ENCODE data around the gene MGAT5B. TPM values are rescaled to one million over a fixed set of nuclear protein-coding genes. Genes with fewer than 3 reads are reported as not detected.

MGAT5B gene
- total and polyA plus RNA-seq, 2 donors (not counting 1 experiment from before 2014, with no cell fraction given) = 0.15 to 37.8 TPM

DNA sequence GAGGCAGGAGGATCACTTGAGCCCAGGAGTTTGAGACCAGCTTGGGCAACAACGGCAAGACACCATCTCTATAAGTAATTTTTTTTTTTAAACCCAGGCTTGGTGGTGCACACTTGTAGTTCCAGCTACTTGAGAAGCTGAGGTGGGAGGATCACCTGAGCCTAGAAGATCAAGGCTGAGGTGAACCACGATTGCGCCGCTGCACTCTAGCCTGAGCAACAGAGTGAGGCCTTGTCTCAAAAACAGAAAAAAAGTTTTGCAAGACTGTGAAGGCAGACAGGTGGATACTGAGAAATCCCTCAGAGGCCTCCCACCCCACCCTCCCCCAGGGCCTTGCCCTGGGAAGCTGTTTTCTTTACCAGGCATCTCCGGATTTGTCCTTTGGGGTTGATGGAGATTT, 125.4 kb downstream of the MGAT5B start:
- H4K20me1 ChIP-seq (ENCODE audit: control insufficient read depth, insufficient read depth, low read length, poor library complexity, severe bottlenecking) = no peaks in the 10 kb centered on the region
- TF ChIP-seq EZH2 (IDR thresholded peaks at IDR 0.05; ENCODE audit: borderline replicate concordance, insufficient read depth, low read depth, low read length, poor library complexity, severe bottlenecking) = no peak
- TF ChIP-seq, protein P1, sequence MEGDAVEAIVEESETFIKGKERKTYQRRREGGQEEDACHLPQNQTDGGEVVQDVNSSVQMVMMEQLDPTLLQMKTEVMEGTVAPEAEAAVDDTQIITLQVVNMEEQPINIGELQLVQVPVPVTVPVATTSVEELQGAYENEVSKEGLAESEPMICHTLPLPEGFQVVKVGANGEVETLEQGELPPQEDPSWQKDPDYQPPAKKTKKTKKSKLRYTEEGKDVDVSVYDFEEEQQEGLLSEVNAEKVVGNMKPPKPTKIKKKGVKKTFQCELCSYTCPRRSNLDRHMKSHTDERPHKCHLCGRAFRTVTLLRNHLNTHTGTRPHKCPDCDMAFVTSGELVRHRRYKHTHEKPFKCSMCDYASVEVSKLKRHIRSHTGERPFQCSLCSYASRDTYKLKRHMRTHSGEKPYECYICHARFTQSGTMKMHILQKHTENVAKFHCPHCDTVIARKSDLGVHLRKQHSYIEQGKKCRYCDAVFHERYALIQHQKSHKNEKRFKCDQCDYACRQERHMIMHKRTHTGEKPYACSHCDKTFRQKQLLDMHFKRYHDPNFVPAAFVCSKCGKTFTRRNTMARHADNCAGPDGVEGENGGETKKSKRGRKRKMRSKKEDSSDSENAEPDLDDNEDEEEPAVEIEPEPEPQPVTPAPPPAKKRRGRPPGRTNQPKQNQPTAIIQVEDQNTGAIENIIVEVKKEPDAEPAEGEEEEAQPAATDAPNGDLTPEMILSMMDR (IDR thresholded peaks at IDR 0.05) = no peak
- ATAC-seq (ENCODE audit: low read depth) (no peak), DNase-seq (peak; percentile 27)
- H3K9me3 Mint-ChIP-seq (ENCODE audit: insufficient read depth) = no peaks in the 10 kb centered on the region
- no peak overlapping the region for H3K4me3 Mint-ChIP-seq
- H3K4me1 ChIP-seq (ENCODE audit: control insufficient read depth in 2 of 2, insufficient read depth in 2 of 2, low read length in 2 of 2) = peaks cover 25 to 33% of the 10 kb centered on the region in 2 donors
- no peaks in the 10 kb centered on the region for H3K36me3 ChIP-seq (replicated peaks in 1 of 2; ENCODE audit: control extremely low read depth in 1 of 2, control insufficient read depth in 1 of 2, extremely low read depth in 1 of 2, insufficient read depth in 2 of 2, low read length in 1 of 2)
- intact Hi-C loops (cut with micrococcal nuclease) = no loop called here
- peaks cover 38% of the 10 kb centered on the region for H3K4me1 Mint-ChIP-seq
- POLR2A ChIA-PET = interaction anchor here (0.6 kb wide), 1 partner anchor 437 kb away, joined by 3 read pairs; no protein-coding TSS in a partner anchor
- H3K27ac ChIP-seq (ENCODE audit: low read length in 2 of 2) = no peak overlapping the region
- H3K4me3 ChIP-seq (ENCODE audit: control extremely low read depth in 1 of 5, extremely low read depth in 1 of 5, insufficient read depth in 1 of 5, low read depth in 2 of 5, low read length in 4 of 5) = no peak overlapping the region
- H3K27me3 ChIP-seq (replicated peaks in 1 of 4; ENCODE audit: control extremely low read depth in 1 of 4, control insufficient read depth in 3 of 4, insufficient read depth in 4 of 4, low read length in 3 of 4) = peaks cover 0 to 2% (median 0%) of the 10 kb centered on the region in 4 experiments
- no peaks in the 10 kb centered on the region for H3K79me2 ChIP-seq (ENCODE audit: control insufficient read depth, insufficient read depth, low read length)
- 13% methylated on average over 3 of the region's 5 CpGs for WGBS (ENCODE audit: insufficient coverage)
- H3K9ac ChIP-seq (ENCODE audit: low read length) = no peak overlapping the region
- no peak overlapping the region for H2AFZ ChIP-seq (ENCODE audit: insufficient read depth, low read depth, low read length, poor library complexity, severe bottlenecking)
- H3K9me3 ChIP-seq (ENCODE audit: control extremely low read depth in 1 of 3, control insufficient read depth in 2 of 3, insufficient read depth in 1 of 3, low read length in 2 of 3) = no peaks in the 10 kb centered on the region
- H3K27ac Mint-ChIP-seq = no peak overlapping the region
- no peak overlapping the region for H3K4me2 ChIP-seq (replicated peaks; ENCODE audit: low read depth, low read length, poor library complexity, severe bottlenecking)
- CTCF ChIA-PET = interaction anchor here (0.6 kb wide), 1 partner anchor 45 kb away, joined by 4 read pairs; no protein-coding TSS in a partner anchor
- H3K27me3 Mint-ChIP-seq = peaks cover 10% of the 10 kb centered on the region

DNA sequence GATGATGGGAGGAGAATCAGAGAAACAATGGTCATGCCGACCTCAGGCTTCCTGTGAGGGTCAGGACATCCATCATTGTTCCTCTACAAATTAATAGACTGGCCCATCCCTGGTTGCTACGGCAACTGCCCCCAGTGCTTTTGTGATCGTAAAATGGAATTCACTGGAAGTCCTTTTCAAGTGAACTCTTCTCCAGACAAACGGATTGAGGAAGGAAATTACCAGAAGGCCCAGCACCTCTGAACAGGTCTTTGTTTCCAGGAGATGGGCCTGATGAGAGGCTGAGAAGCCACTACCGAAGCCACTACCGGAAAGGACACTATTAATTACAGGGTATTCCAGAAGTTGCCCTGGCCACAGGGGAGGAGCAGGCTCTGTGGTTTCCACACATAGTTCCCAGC, 126.0 kb downstream of the MGAT5B start:
- CTCF ChIA-PET = no interaction called here
- Histone ChIP-seq H4K20me1 (ENCODE audit: control insufficient read depth, insufficient read depth, low read length, poor library complexity, severe bottlenecking) (no peaks in the 10 kb centered on the region), H3K9ac (ENCODE audit: low read length) (no peak overlapping the region), H3K9me3 (ENCODE audit: control extremely low read depth in 1 of 3, control insufficient read depth in 2 of 3, insufficient read depth in 1 of 3, low read length in 2 of 3) (no peaks in the 10 kb centered on the region), H3K27ac (ENCODE audit: low read length in 2 of 2) (no peak overlapping the region), H3K79me2 (ENCODE audit: control insufficient read depth, insufficient read depth, low read length) (no peaks in the 10 kb centered on the region), H3K36me3 (replicated peaks in 1 of 2; ENCODE audit: control extremely low read depth in 1 of 2, control insufficient read depth in 1 of 2, extremely low read depth in 1 of 2, insufficient read depth in 2 of 2, low read length in 1 of 2) (no peaks in the 10 kb centered on the region), H2AFZ (ENCODE audit: insufficient read depth, low read depth, low read length, poor library complexity, severe bottlenecking) (no peak overlapping the region), H3K4me2 (replicated peaks; ENCODE audit: low read depth, low read length, poor library complexity, severe bottlenecking) (no peak overlapping the region), H3K4me1 (ENCODE audit: control insufficient read depth in 2 of 2, insufficient read depth in 2 of 2, low read length in 2 of 2) (peaks cover 30 to 39% of the 10 kb centered on the region in 2 donors), H3K4me3 (ENCODE audit: control extremely low read depth in 1 of 5, extremely low read depth in 1 of 5, insufficient read depth in 1 of 5, low read depth in 2 of 5, low read length in 4 of 5) (no peak overlapping the region), H3K27me3 (replicated peaks in 1 of 4; ENCODE audit: control extremely low read depth in 1 of 4, control insufficient read depth in 3 of 4, insufficient read depth in 4 of 4, low read length in 3 of 4) (peaks cover 0 to 2% (median 0%) of the 10 kb centered on the region in 4 experiments)
- WGBS (ENCODE audit: insufficient coverage) = 50% methylated on average over 5 of the region's 6 CpGs
- no peak for ATAC-seq (ENCODE audit: low read depth)
- H3K4me3 Mint-ChIP-seq = no peak overlapping the region
- no peaks in the 10 kb centered on the region for H3K9me3 Mint-ChIP-seq (ENCODE audit: insufficient read depth)
- no peak overlapping the region for H3K27ac Mint-ChIP-seq
- TF ChIP-seq, protein P1 (IDR thresholded peaks at IDR 0.05) = no peak
- no peak for TF ChIP-seq EZH2 (IDR thresholded peaks at IDR 0.05; ENCODE audit: borderline replicate concordance, insufficient read depth, low read depth, low read length, poor library complexity, severe bottlenecking)
- intact Hi-C loops (cut with micrococcal nuclease) = no loop called here
- POLR2A ChIA-PET = interaction anchor here (0.6 kb wide), 1 partner anchor 437 kb away, joined by 3 read pairs; no protein-coding TSS in a partner anchor
- peaks cover 6% of the 10 kb centered on the region for H3K27me3 Mint-ChIP-seq
- no peak for DNase-seq
- peaks cover 43% of the 10 kb centered on the region for H3K4me1 Mint-ChIP-seq

All from B cell (primary cell).